K562 (cell line): ENCODE data around the gene UGT2A2. TPM values are rescaled to one million over a fixed set of nuclear protein-coding genes. Genes with fewer than 3 reads are reported as not detected.

Source experiments
- C11orf30 ChIP-seq: fragments of 450-650 bp; IDR thresholded peaks from 2 replicates; pipeline ENCODE4 v1.6.1; 2016; ENCODE audit warnings: low read depth, mild to moderate bottlenecking
- E2F8 ChIP-seq: fragments of 450-650 bp; IDR thresholded peaks from 2 replicates; pipeline ENCODE4 v1.7.1; 2018; ENCODE audit warnings: mild to moderate bottlenecking, low read depth; ENCODE audit not compliant: partially characterized antibody
- ETS1 ChIP-seq: conservative IDR thresholded peaks from 2 replicates; pipeline ENCODE4 v1.6.1; 2011; ENCODE audit warnings: low read depth, mild to moderate bottlenecking, low read length; ENCODE audit not compliant: control insufficient read depth
- ETV1 ChIP-seq: fragments of 450-650 bp; conservative IDR thresholded peaks from 2 replicates; pipeline ENCODE4 v1.6.1; 2016; ENCODE audit warnings: missing genetic modification characterization, control low read depth, low read depth, missing compliant biosample characterization
- MAFG ChIP-seq: fragments of 450-650 bp; conservative IDR thresholded peaks from 2 replicates; pipeline ENCODE4 v1.6.1; 2016; ENCODE audit warnings: missing genetic modification characterization, missing compliant biosample characterization
- polyA plus RNA-seq, 8 experiments: library from polyadenylated mRNA; depleted of rRNA in 4 of 8; stranded (reverse) in 5 of 8; unstranded in 3 of 8; fragments of >200 nt; fragmentation: Nextera tagmentation in 2 of 8; fragmentation: Illumina TruSeq in 1 of 8; extraction: Ambion mirVana in 2 of 8; extraction: Trizol in 1 of 8; gene quantifications; 2 replicates each; pipeline versions ENCODE4 v1.2.1 to v1.2.3, GENCODE V29; 2011 to 2014; ENCODE audit warnings: inconsistent platforms in 1 of 8, missing spikeins in 1 of 8
- total RNA-seq, 7 experiments: library from RNA; depleted of rRNA in 6 of 7; stranded (reverse); fragments of >200 nt in 6 of 7; fragmentation: Illumina TruSeq in 2 of 7; extraction: Trizol in 2 of 7; gene quantifications; 2 replicates each; pipeline versions ENCODE4 v1.2.1 to v1.2.3, GENCODE V29; 2011 to 2021; ENCODE audit warnings: low replicate concordance in 1 of 7
- TF ChIP-seq, protein P1 (sequence below): sonication (generic); IDR thresholded peaks from 2 replicates; pipeline ENCODE4 v1.6.1; 2016

Gene UGT2A2
- total and polyA plus RNA-seq, 9 of the 15 experiments (the other 6 are each of a cell fraction or from before 2014, with no cell fraction given) = not detected

GRCh38 chr4:69650872-69651271 lies 11.4 kb upstream of the UGT2A2 start (continued):
- TF ChIP-seq ETS1 = no peak
- TF ChIP-seq E2F8 = no peak
- peak; percentile 46; the same call in 1 of the 2 replicates for TF ChIP-seq C11orf30
- TF ChIP-seq MAFG (tag) = peak; percentile 50; the same call in 1 of the 2 replicates
- TF ChIP-seq, protein P1, sequence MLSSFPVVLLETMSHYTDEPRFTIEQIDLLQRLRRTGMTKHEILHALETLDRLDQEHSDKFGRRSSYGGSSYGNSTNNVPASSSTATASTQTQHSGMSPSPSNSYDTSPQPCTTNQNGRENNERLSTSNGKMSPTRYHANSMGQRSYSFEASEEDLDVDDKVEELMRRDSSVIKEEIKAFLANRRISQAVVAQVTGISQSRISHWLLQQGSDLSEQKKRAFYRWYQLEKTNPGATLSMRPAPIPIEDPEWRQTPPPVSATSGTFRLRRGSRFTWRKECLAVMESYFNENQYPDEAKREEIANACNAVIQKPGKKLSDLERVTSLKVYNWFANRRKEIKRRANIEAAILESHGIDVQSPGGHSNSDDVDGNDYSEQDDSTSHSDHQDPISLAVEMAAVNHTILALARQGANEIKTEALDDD = no peak
- no peak for TF ChIP-seq ETV1 (tag)
